Spleen (tissue), 3 donors: ENCODE data around the gene MYL3.

ENCODE experiments used
- POLR2A ChIP-seq, 3 donors: fragments of 450-650 bp; IDR thresholded peaks; one replicate each; pipeline ENCODE4 v1.5.1; 2017; ENCODE audit warnings: antibody characterized with exemption in 3 of 3, mild to moderate bottlenecking in 1 of 3
- POLR2AphosphoS5 ChIP-seq, 3 donors: sonication (generic); formaldehyde crosslinking; IDR thresholded peaks; one replicate each; pipeline ENCODE4 v1.5.1; 2017; ENCODE audit warnings: antibody characterized with exemption in 3 of 3

GRCh38 chr3:46849045-46849631, 14.1 kb downstream of the MYL3 start:
- TF ChIP-seq POLR2AphosphoS5 (IDR thresholded peaks at IDR 0.05) (no peak), POLR2A (IDR thresholded peaks at IDR 0.05) (no peak)
